ENCODE measurements around the gene RUVBL1. TPM values are rescaled to one million over a fixed set of nuclear protein-coding genes. Genes with fewer than 3 reads are reported as not detected.

The RUVBL1 gene
- total RNA-seq, 1 donor from 2014 or later, result 82.7 TPM

- no peak for DNase-seq (ENCODE audit: low read depth)
- no peak for TF ChIP-seq CTCF (conservative IDR thresholded peaks at IDR 0.05; ENCODE audit: low read depth, low read length)
Observed at GRCh38 chr3:128079823-128080222, 43.8 kb downstream of the RUVBL1 start.

GRCh38 chr3:128078875-128079274 lies 44.7 kb downstream of the RUVBL1 start:
- no peak overlapping the region for H3K4me3 ChIP-seq (ENCODE audit: low read depth, low read length)
- no peak for DNase-seq (ENCODE audit: low read depth)
- no peak for TF ChIP-seq CTCF (conservative IDR thresholded peaks at IDR 0.05; ENCODE audit: low read depth, low read length)

More at GRCh38 chr3:128079823-128080222, 43.8 kb downstream of the RUVBL1 start:
- no peak overlapping the region for H3K4me3 ChIP-seq (ENCODE audit: low read depth, low read length)

- no peak overlapping the region for H3K4me3 ChIP-seq (ENCODE audit: low read depth, low read length)
- TF ChIP-seq CTCF (conservative IDR thresholded peaks at IDR 0.05; ENCODE audit: low read depth, low read length), result no peak
- no peak for DNase-seq (ENCODE audit: low read depth)
Observed at GRCh38 chr3:128078322-128078721, 45.3 kb downstream of the RUVBL1 start.

- TF ChIP-seq CTCF (conservative IDR thresholded peaks at IDR 0.05; ENCODE audit: low read depth, low read length), result no peak
- H3K4me3 ChIP-seq (ENCODE audit: low read depth, low read length), result no peak overlapping the region
- DNase-seq (ENCODE audit: low read depth), result no peak
Observed at GRCh38 chr3:128077665-128078064, 45.9 kb downstream of the RUVBL1 start.

- no peak for DNase-seq (ENCODE audit: low read depth)
- no peak for TF ChIP-seq CTCF (conservative IDR thresholded peaks at IDR 0.05; ENCODE audit: low read depth, low read length)
- H3K4me3 ChIP-seq (ENCODE audit: low read depth, low read length), result no peak overlapping the region
Observed at GRCh38 chr3:128077202-128077624, 46.4 kb downstream of the RUVBL1 start.

- DNase-seq (ENCODE audit: low read depth), result no peak
- TF ChIP-seq CTCF (conservative IDR thresholded peaks at IDR 0.05; ENCODE audit: low read depth, low read length), result no peak
- H3K4me3 ChIP-seq (ENCODE audit: low read depth, low read length), result no peak overlapping the region
Observed at GRCh38 chr3:128076483-128077201, 47.0 kb downstream of the RUVBL1 start.
